GM12873 (cell line): ENCODE data around the gene CHCHD3.

Experiments used
- CTCF ChIP-seq: IDR thresholded peaks from 2 replicates; pipeline ENCODE4 v1.5.1; 2012; ENCODE audit warnings: low read depth, mild to moderate bottlenecking, moderate library complexity, low read length, control low read depth; ENCODE audit not compliant: insufficient read depth; ENCODE audit errors: missing control alignments

The CHCHD3 gene

GRCh38 chr7:133040674-133041073, 41.2 kb downstream of the CHCHD3 start:
- no peak for TF ChIP-seq CTCF

- TF ChIP-seq CTCF, result no peak
These were observed 41.7 kb downstream of the CHCHD3 start for GRCh38 chr7:133040178-133040577.

- TF ChIP-seq CTCF, result no peak
These were observed 42.3 kb downstream of the CHCHD3 start for GRCh38 chr7:133039614-133040013.

GRCh38 chr7:133036289-133036688, 45.6 kb downstream of the CHCHD3 start:
- TF ChIP-seq CTCF, result no peak

GRCh38 chr7:133030346-133030745, 51.5 kb downstream of the CHCHD3 start:
- no peak for TF ChIP-seq CTCF

- TF ChIP-seq CTCF, result no peak
These were observed 52.4 kb downstream of the CHCHD3 start for GRCh38 chr7:133029463-133029862.

- no peak for TF ChIP-seq CTCF
These were observed 54.5 kb downstream of the CHCHD3 start for GRCh38 chr7:133027397-133027796.

GRCh38 chr7:133026210-133026859, 55.6 kb downstream of the CHCHD3 start:
- no peak for TF ChIP-seq CTCF
